Measurements from ENCODE around the gene HOXC13. TPM values are rescaled to one million over a fixed set of nuclear protein-coding genes. Genes with fewer than 3 reads are reported as not detected.

The HOXC13 gene
- total and polyA plus RNA-seq, 2 of the 13 experiments (the other 11 are each of a cell fraction or from before 2014, with no cell fraction given), result 0.07 TPM; not detected in 1

DNA sequence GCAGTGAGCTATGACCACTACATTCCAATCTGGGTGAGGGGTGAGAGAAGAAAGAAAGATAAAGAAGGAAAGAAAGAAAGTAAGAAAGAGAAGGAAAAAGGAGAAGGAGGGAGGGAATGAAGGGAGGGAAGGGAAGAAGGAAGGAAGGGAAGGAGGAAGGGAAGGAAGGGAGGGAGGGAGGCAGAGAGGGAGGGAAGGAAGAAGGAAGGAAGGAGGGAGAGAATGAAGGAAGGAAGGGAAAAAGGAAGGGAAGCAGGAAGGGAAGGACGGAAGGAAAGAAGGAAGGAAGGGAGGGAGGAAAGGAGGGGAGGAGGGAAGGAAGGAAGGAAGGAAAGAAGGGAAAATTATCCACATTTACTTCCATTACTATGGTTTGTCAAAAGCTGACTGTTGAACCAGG, 39.4 kb upstream of the HOXC13 start:
- TF ChIP-seq ZNF264 (CRISPR knock-in tag; IDR thresholded peaks at IDR 0.05), result no peak
- no peak for TF ChIP-seq PHF20 (CRISPR knock-in tag; IDR thresholded peaks at IDR 0.05)
- TF ChIP-seq KAT2B (IDR thresholded peaks at IDR 0.05; ENCODE audit: borderline replicate concordance, low read depth, low read length), result no peak
- H3K27ac ChIP-seq (ENCODE audit: extremely low read length, insufficient read depth, low read length), result no peak overlapping the region
- ChIA-PET POLR2A (no interaction called here), CTCF (ENCODE audit: low intra/inter-chr PET ratio, low total read pairs) (no interaction called here)
- intact Hi-C loops (cut with micrococcal nuclease; ENCODE audit: unreplicated experiment) (no loop called here), in situ Hi-C loops (cut with HindIII; ENCODE audit: extremely low pct_ligation_motif_present, low pct_unique_long_range_greater_than_20kb) (no loop called here)
- BruUV-seq (replicated peaks), result no TSS peak
- no peak overlapping the region for H3K9ac ChIP-seq (ENCODE audit: insufficient read depth, low read depth, low read length)
- H3K4me1 ChIP-seq (ENCODE audit: insufficient read depth, low read length), result no peaks in the 10 kb centered on the region
- 0% methylated on average over 1 of the region's 1 CpG for WGBS (ENCODE audit: low lambda C conversion rate)
- H3K36me3 ChIP-seq (replicated peaks in 1 of 2; ENCODE audit: control insufficient read depth in 1 of 2, insufficient read depth in 2 of 2, low read length in 2 of 2), result no peaks in the 10 kb centered on the region
- no peak overlapping the region for H2AFZ ChIP-seq (ENCODE audit: low read length)
- no peaks in the 10 kb centered on the region for H3K9me3 ChIP-seq (ENCODE audit: low read length)
- peaks cover 2 to 4% of the 10 kb centered on the region in 2 experiments; a peak in 1 of 5 replicates for H3K27me3 ChIP-seq (ENCODE audit: control insufficient read depth in 1 of 2, insufficient read depth in 2 of 2, low read length in 2 of 2)
- no peaks in the 10 kb centered on the region for H3K79me2 ChIP-seq (ENCODE audit: insufficient read depth, low read length)
- FAIRE-seq (no peak), DNase-seq (ENCODE audit: low spot score) (no peak), ATAC-seq (no peak)
- H3K4me2 ChIP-seq (ENCODE audit: low read depth, low read length), result no peak overlapping the region
- no peak overlapping the region for H3K4me3 ChIP-seq (replicated peaks in 1 of 3; ENCODE audit: insufficient read depth in 1 of 3, low read depth in 2 of 3, low read length in 3 of 3)
- H4K20me1 ChIP-seq (ENCODE audit: insufficient read depth, low read length), result no peaks in the 10 kb centered on the region

- no peaks in the 10 kb centered on the region for H3K4me1 ChIP-seq (ENCODE audit: insufficient read depth, low read length)
- CTCF ChIA-PET (ENCODE audit: low intra/inter-chr PET ratio, low total read pairs), result no interaction called here
- no peak for DNase-seq (ENCODE audit: low spot score)
- no peak overlapping the region for H3K4me2 ChIP-seq (ENCODE audit: low read depth, low read length)
- H3K79me2 ChIP-seq (ENCODE audit: insufficient read depth, low read length), result no peaks in the 10 kb centered on the region
- H3K27ac ChIP-seq (ENCODE audit: extremely low read length, insufficient read depth, low read length), result no peak overlapping the region
- H2AFZ ChIP-seq (ENCODE audit: low read length), result no peak overlapping the region
- in situ Hi-C loops (cut with HindIII; ENCODE audit: extremely low pct_ligation_motif_present, low pct_unique_long_range_greater_than_20kb) (no loop called here), intact Hi-C loops (cut with micrococcal nuclease; ENCODE audit: unreplicated experiment) (no loop called here)
- WGBS (ENCODE audit: low lambda C conversion rate), result 21% methylated on average over 3 of the region's 3 CpGs
- peaks cover 0 to 8% of the 10 kb centered on the region in 2 experiments; a peak in 2 of 5 replicates for H3K27me3 ChIP-seq (ENCODE audit: control insufficient read depth in 1 of 2, insufficient read depth in 2 of 2, low read length in 2 of 2)
- H4K20me1 ChIP-seq (ENCODE audit: insufficient read depth, low read length), result no peaks in the 10 kb centered on the region
- H3K9me3 ChIP-seq (ENCODE audit: low read length), result no peaks in the 10 kb centered on the region
- FAIRE-seq, result no peak
- no peak overlapping the region for H3K4me3 ChIP-seq (replicated peaks in 1 of 3; ENCODE audit: insufficient read depth in 1 of 3, low read depth in 2 of 3, low read length in 3 of 3)
- H3K9ac ChIP-seq (ENCODE audit: insufficient read depth, low read depth, low read length), result no peak overlapping the region
- no peak for ATAC-seq
- no TSS peak for BruUV-seq (replicated peaks)
- no peaks in the 10 kb centered on the region for H3K36me3 ChIP-seq (replicated peaks in 1 of 2; ENCODE audit: control insufficient read depth in 1 of 2, insufficient read depth in 2 of 2, low read length in 2 of 2)
- POLR2A ChIA-PET, result no interaction called here
- TF ChIP-seq, protein P1, sequence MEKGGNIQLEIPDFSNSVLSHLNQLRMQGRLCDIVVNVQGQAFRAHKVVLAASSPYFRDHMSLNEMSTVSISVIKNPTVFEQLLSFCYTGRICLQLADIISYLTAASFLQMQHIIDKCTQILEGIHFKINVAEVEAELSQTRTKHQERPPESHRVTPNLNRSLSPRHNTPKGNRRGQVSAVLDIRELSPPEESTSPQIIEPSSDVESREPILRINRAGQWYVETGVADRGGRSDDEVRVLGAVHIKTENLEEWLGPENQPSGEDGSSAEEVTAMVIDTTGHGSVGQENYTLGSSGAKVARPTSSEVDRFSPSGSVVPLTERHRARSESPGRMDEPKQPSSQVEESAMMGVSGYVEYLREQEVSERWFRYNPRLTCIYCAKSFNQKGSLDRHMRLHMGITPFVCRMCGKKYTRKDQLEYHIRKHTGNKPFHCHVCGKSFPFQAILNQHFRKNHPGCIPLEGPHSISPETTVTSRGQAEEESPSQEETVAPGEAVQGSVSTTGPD (CRISPR knock-in tag; IDR thresholded peaks at IDR 0.05), result no peak
- no peak for TF ChIP-seq HOMEZ (CRISPR knock-in tag; IDR thresholded peaks at IDR 0.05; ENCODE audit: low read depth)
- TF ChIP-seq ZNF225 (CRISPR knock-in tag; IDR thresholded peaks at IDR 0.05), result no peak
- TF ChIP-seq RAD51 (IDR thresholded peaks at IDR 0.05; ENCODE audit: borderline replicate concordance), result no peak
- TF ChIP-seq, protein P2, sequence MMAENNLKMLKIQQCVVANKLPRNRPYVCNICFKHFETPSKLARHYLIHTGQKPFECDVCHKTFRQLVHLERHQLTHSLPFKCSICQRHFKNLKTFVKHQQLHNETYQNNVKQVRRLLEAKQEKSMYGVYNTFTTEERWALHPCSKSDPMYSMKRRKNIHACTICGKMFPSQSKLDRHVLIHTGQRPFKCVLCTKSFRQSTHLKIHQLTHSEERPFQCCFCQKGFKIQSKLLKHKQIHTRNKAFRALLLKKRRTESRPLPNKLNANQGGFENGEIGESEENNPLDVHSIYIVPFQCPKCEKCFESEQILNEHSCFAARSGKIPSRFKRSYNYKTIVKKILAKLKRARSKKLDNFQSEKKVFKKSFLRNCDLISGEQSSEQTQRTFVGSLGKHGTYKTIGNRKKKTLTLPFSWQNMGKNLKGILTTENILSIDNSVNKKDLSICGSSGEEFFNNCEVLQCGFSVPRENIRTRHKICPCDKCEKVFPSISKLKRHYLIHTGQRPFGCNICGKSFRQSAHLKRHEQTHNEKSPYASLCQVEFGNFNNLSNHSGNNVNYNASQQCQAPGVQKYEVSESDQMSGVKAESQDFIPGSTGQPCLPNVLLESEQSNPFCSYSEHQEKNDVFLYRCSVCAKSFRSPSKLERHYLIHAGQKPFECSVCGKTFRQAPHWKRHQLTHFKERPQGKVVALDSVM (CRISPR knock-in tag; IDR thresholded peaks at IDR 0.05), result no peak
- no peak for TF ChIP-seq MEF2D (CRISPR knock-in tag; IDR thresholded peaks at IDR 0.05)
- TF ChIP-seq ZNF468 (CRISPR knock-in tag; IDR thresholded peaks at IDR 0.05), result no peak
- no peak for TF ChIP-seq GATAD1 (CRISPR knock-in tag; IDR thresholded peaks at IDR 0.05)
- no peak for TF ChIP-seq NR2F1 (CRISPR knock-in tag; IDR thresholded peaks at IDR 0.05)
- TF ChIP-seq MYPOP (CRISPR knock-in tag; IDR thresholded peaks at IDR 0.05), result no peak
- no peak for TF ChIP-seq PAX8 (CRISPR knock-in tag; IDR thresholded peaks at IDR 0.05; ENCODE audit: borderline replicate concordance)
Observed at GRCh38 chr12:53907103-53907502, 31.5 kb upstream of the HOXC13 start.

All from HepG2 (cell line).